HepG2 (cell line): ENCODE data around the gene SH2D5. TPM values are rescaled to one million over a fixed set of nuclear protein-coding genes. Genes with fewer than 3 reads are reported as not detected.
A peak's percentile ranks its signal among the peaks of the same experiment; 100 is the strongest.

Experiments used
- ATAC-seq: fragments of 200-7000 bp; cut with Tn5 transposase; 3 replicates; pipeline ENCODE4 v1.9.1; 2020; ENCODE audit warnings: mild to moderate bottlenecking, moderate library complexity
- BruUV-seq: library from RNA; stranded (reverse); fragments of 400-500 nt; replicated peaks from 2 replicates; lab custom pipeline; 2021; lab: Mats Ljungman, UMichigan
- CTCF ChIA-PET: fragments of 300-600 bp; formaldehyde crosslinking; extraction: SDS; loops from one replicate; lab custom pipeline; 2021; ENCODE audit warnings: low total read pairs, inconsistent platforms, low intra/inter-chr PET ratio; lab: Yijun Ruan, JAX
- POLR2A ChIA-PET: fragments of 350-600 bp; sonication (Branson Sonifier 250); formaldehyde crosslinking; loops from one replicate; lab custom pipeline; 2020; ENCODE audit warnings: antibody characterized with exemption, inconsistent platforms; lab: Yijun Ruan, JAX
- DNase-seq: peaks from one replicate; pipeline ENCODE4 v3.0.0-alpha.2; 2015; ENCODE audit warnings: low spot score
- FAIRE-seq: peaks from 3 replicates; lab custom pipeline; 2011; peaks lifted over from hg19 to GRCh38; lab: Jason Lieb, UNC
- H2AFZ ChIP-seq: one replicate; pipeline ENCODE4 v1.6.1; 2011; ENCODE audit warnings: low read length, inconsistent platforms
- H3K27ac ChIP-seq: fragments of 300-600 bp; 3 replicates; pipeline ENCODE4 v1.8.0; 2011; ENCODE audit warnings: mixed run types, mild to moderate bottlenecking, mixed read lengths, low read length, inconsistent platforms; ENCODE audit not compliant: insufficient read depth; ENCODE audit errors: extremely low read length
- H3K27me3 ChIP-seq, 2 experiments: fragments of 200-600 bp in 1 of 2; 2 replicates in 1 of 2; 3 replicates in 1 of 2; pipeline versions ENCODE4 v1.6.0 to v1.8.0; 2011; ENCODE audit warnings: low read length in 2 of 2, mild to moderate bottlenecking in 2 of 2, moderate library complexity in 2 of 2, inconsistent platforms in 1 of 2; ENCODE audit not compliant: insufficient read depth in 2 of 2, control insufficient read depth in 1 of 2
- H3K36me3 ChIP-seq, 2 experiments: fragments of 200-600 bp in 1 of 2; replicated peaks in 1 of 2; 2 replicates in 1 of 2; 3 replicates in 1 of 2; pipeline versions ENCODE4 v1.5.1 to v1.8.0; 2011; ENCODE audit warnings: low read length in 2 of 2, inconsistent platforms in 1 of 2; ENCODE audit not compliant: insufficient read depth in 2 of 2, control insufficient read depth in 1 of 2
- H3K4me1 ChIP-seq: 2 replicates; pipeline ENCODE4 v1.5.1; 2012; ENCODE audit warnings: low read length, inconsistent platforms; ENCODE audit not compliant: insufficient read depth
- H3K4me2 ChIP-seq: 2 replicates; pipeline ENCODE4 v1.6.0; 2011; ENCODE audit warnings: low read depth, low read length, inconsistent platforms
- H3K4me3 ChIP-seq, 3 experiments: fragments of 200-600 bp in 1 of 3; sonication (generic), shearing (Covaris generic) in 1 of 3; replicated peaks in 1 of 3; 2 replicates each; pipeline ENCODE4 v1.5.1; 2011 to 2016; ENCODE audit warnings: low read length in 3 of 3, inconsistent platforms in 2 of 3, low read depth in 2 of 3, mild to moderate bottlenecking in 2 of 3, control low read depth in 1 of 3, mixed read lengths in 1 of 3; ENCODE audit not compliant: insufficient read depth in 1 of 3
- H3K79me2 ChIP-seq: one replicate; pipeline ENCODE4 v1.6.1; 2011; ENCODE audit warnings: low read length, inconsistent platforms; ENCODE audit not compliant: insufficient read depth
- H3K9ac ChIP-seq: 2 replicates; pipeline ENCODE4 v1.6.0; 2011; ENCODE audit warnings: mild to moderate bottlenecking, low read depth, low read length, inconsistent platforms; ENCODE audit not compliant: insufficient read depth
- H3K9me3 ChIP-seq: 2 replicates; pipeline ENCODE4 v1.5.1; 2012; ENCODE audit warnings: mild to moderate bottlenecking, low read length
- H4K20me1 ChIP-seq: 2 replicates; pipeline ENCODE4 v1.6.0; 2011; ENCODE audit warnings: inconsistent platforms, mild to moderate bottlenecking, low read length, moderate library complexity; ENCODE audit not compliant: insufficient read depth
- FOXA1 ChIP-seq, 2 experiments: fragments of 450-650 bp in 1 of 2; sonication (generic) in 1 of 2; formaldehyde crosslinking in 1 of 2; IDR thresholded peaks; 2 replicates each; pipeline versions ENCODE4 v1.4.0 to v1.6.1; 2016 to 2020; ENCODE audit warnings: missing genetic modification reagents in 1 of 2
- NFAT5 ChIP-seq: sonication (generic); formaldehyde crosslinking; IDR thresholded peaks from 2 replicates; pipeline ENCODE4 v1.4.0; 2020; ENCODE audit warnings: missing genetic modification reagents
- TAF15 ChIP-seq: fragments of 200-400 bp; formaldehyde crosslinking; IDR thresholded peaks from one replicate; pipeline ENCODE4 v1.6.1; 2018; ENCODE audit warnings: mild to moderate bottlenecking, low read depth, low read length; ENCODE audit not compliant: poor library complexity, severe bottlenecking
- ZHX1 ChIP-seq: sonication (generic); formaldehyde crosslinking; IDR thresholded peaks from 2 replicates; pipeline ENCODE4 v1.8.1; 2022; ENCODE audit warnings: low read depth, mild to moderate bottlenecking, missing genetic modification reagents
- WGBS: methylation state at CpG from one replicate; pipeline ENCODE4 v1.1.6; 2017; ENCODE audit warnings: low lambda C conversion rate; 5-methylcytosine and 5-hydroxymethylcytosine counted together
- in situ Hi-C: cut with HindIII; loops from 2 replicates; pipeline ENCODE4 v1.10.0; 2017; ENCODE audit warnings: low pct_unique_long_range_greater_than_20kb; ENCODE audit not compliant: extremely low pct_ligation_motif_present
- intact Hi-C: fragments of 100-400 bp; cut with micrococcal nuclease; formaldehyde crosslinking; loops from one replicate; pipeline ENCODE4 v1.10.0; 2022; ENCODE audit not compliant: unreplicated experiment
- polyA plus RNA-seq, 8 experiments: library from polyadenylated mRNA; depleted of rRNA in 3 of 8; stranded (reverse) in 7 of 8; unstranded in 1 of 8; fragments of >200 nt; fragmentation: Illumina TruSeq in 4 of 8; extraction: Trizol in 4 of 8; gene quantifications; 2 replicates each; pipeline versions ENCODE4 v1.2.1 to v1.2.3, GENCODE V29; 2011 to 2016; ENCODE audit warnings: low read depth in 4 of 8, missing spikeins in 1 of 8, mixed read lengths in 1 of 8; ENCODE audit not compliant: insufficient read depth in 1 of 8
- total RNA-seq, 5 experiments: library from RNA; depleted of rRNA; stranded (reverse); fragments of >200 nt; fragmentation: Illumina TruSeq; extraction: Trizol; gene quantifications; 2 replicates each; pipeline ENCODE4 v1.2.3, GENCODE V29; 2016; ENCODE audit warnings: low read depth in 1 of 5

SH2D5 gene
- total and polyA plus RNA-seq, 2 of the 13 experiments (the other 11 are each of a cell fraction or from before 2014, with no cell fraction given), result 1.2 to 3.4 TPM

- WGBS, result 38% methylated on average over 4 of the region's 4 CpGs
- Histone ChIP-seq H4K20me1 (no peaks in the 10 kb centered on the region), H3K4me1 (peaks cover 47% of the 10 kb centered on the region), H3K9ac (no peak overlapping the region), H3K36me3 (no peaks in the 10 kb centered on the region), H3K4me2 (no peak overlapping the region), H3K79me2 (no peaks in the 10 kb centered on the region), H3K9me3 (no peaks in the 10 kb centered on the region), H3K27ac (no peak overlapping the region), H3K4me3 (no peak overlapping the region), H2AFZ (no peak overlapping the region), H3K27me3 (peaks cover 0 to 13% of the 10 kb centered on the region in 2 experiments; a peak in 2 of 5 replicates)
- ChIA-PET POLR2A (no interaction called here), CTCF (no interaction called here)
- intact Hi-C loops (no loop called here), in situ Hi-C loops (no loop called here)
- no peak for DNase-seq
- FAIRE-seq, result no peak
- TF ChIP-seq FOXA1 (IDR thresholded peaks at IDR 0.05) (0 out of 2 replicates have a peak, but pooled peaks have one; percentile 3), FOXA1 (CRISPR knock-in tag; IDR thresholded peaks at IDR 0.05) (no peak), NFAT5 (no peak), TAF15 (no peak), ZHX1 (CRISPR knock-in tag) (no peak)
- no peak for ATAC-seq
- no TSS peak for BruUV-seq
Measured at GRCh38 chr1:20703124-20703756, 29.3 kb downstream of the SH2D5 start.
